Neutrophil (primary cell): ENCODE results near the gene SHISA8.

Experiments
- H3K27ac ChIP-seq: fragments of 200-600 bp; sonication (generic); 2 replicates; pipeline ENCODE4 v1.5.1; 2016; ENCODE audit warnings: mild to moderate bottlenecking, moderate library complexity
- H3K27me3 ChIP-seq: fragments of 200-600 bp; sonication (generic); 2 replicates; pipeline ENCODE4 v1.6.0; 2016; ENCODE audit warnings: mild to moderate bottlenecking
- H3K36me3 ChIP-seq: fragments of 200-600 bp; sonication (generic); 2 replicates; pipeline ENCODE4 v1.5.1; 2017
- H3K4me1 ChIP-seq, 2 experiments: fragments of 200-600 bp in 1 of 2; sonication (generic) in 1 of 2; 1 replicate in 1 of 2; 2 replicates in 1 of 2; pipeline versions ENCODE4 v1.5.1 to v1.6.1; 2013 to 2016; ENCODE audit warnings: low read depth in 1 of 2, low read length in 1 of 2, mild to moderate bottlenecking in 1 of 2, moderate library complexity in 1 of 2; ENCODE audit not compliant: control insufficient read depth in 1 of 2, insufficient read depth in 1 of 2
- H3K4me3 ChIP-seq, 2 experiments: fragments of 200-600 bp in 1 of 2; sonication (generic) in 1 of 2; 1 replicate in 1 of 2; 2 replicates in 1 of 2; pipeline ENCODE4 v1.5.1; 2013 to 2016; ENCODE audit warnings: low read depth in 1 of 2, low read length in 1 of 2, mild to moderate bottlenecking in 1 of 2, moderate library complexity in 1 of 2
- H3K9me3 ChIP-seq: fragments of 200-600 bp; sonication (generic); 2 replicates; pipeline ENCODE4 v1.5.1; 2016
- CTCF ChIP-seq: fragments of 200-600 bp; sonication (generic); IDR thresholded peaks from 2 replicates; pipeline ENCODE4 v1.5.1; 2016; ENCODE audit warnings: antibody characterized with exemption

SHISA8 gene

GRCh38 chr22:41900652-41901312 lies 14.1 kb downstream of the SHISA8 start:
- Histone ChIP-seq H3K36me3 (peaks cover 99% of the 10 kb centered on the region), H3K4me1 (no peaks in the 10 kb centered on the region), H3K9me3 (no peaks in the 10 kb centered on the region), H3K27ac (no peak overlapping the region), H3K27me3 (no peaks in the 10 kb centered on the region), H3K4me3 (no peak overlapping the region)
- TF ChIP-seq CTCF: no peak

- H3K4me3 ChIP-seq: no peak overlapping the region
- H3K36me3 ChIP-seq: peaks cover 99% of the 10 kb centered on the region
- H3K27ac ChIP-seq: no peak overlapping the region
- no peaks in the 10 kb centered on the region for H3K4me1 ChIP-seq
- H3K27me3 ChIP-seq: no peaks in the 10 kb centered on the region
- TF ChIP-seq CTCF: no peak
- no peaks in the 10 kb centered on the region for H3K9me3 ChIP-seq
Observed at GRCh38 chr22:41899992-41900651, 14.8 kb downstream of the SHISA8 start.

- Histone ChIP-seq H3K27me3 (no peaks in the 10 kb centered on the region), H3K4me3 (no peak overlapping the region), H3K4me1 (no peaks in the 10 kb centered on the region), H3K27ac (no peak overlapping the region), H3K9me3 (no peaks in the 10 kb centered on the region), H3K36me3 (peaks cover 99% of the 10 kb centered on the region)
- TF ChIP-seq CTCF: no peak
Observed at GRCh38 chr22:41899110-41899509, 15.8 kb downstream of the SHISA8 start.

- Histone ChIP-seq H3K36me3 (peaks cover 99% of the 10 kb centered on the region), H3K4me1 (no peaks in the 10 kb centered on the region), H3K4me3 (no peak overlapping the region), H3K9me3 (no peaks in the 10 kb centered on the region), H3K27ac (no peak overlapping the region), H3K27me3 (no peaks in the 10 kb centered on the region)
- no peak for TF ChIP-seq CTCF
Observed at GRCh38 chr22:41898645-41899044, 16.2 kb downstream of the SHISA8 start.

GRCh38 chr22:41893591-41894375 lies 21.1 kb downstream of the SHISA8 start:
- H3K27ac ChIP-seq: no peak overlapping the region
- no peaks in the 10 kb centered on the region for H3K4me1 ChIP-seq
- peaks cover 90% of the 10 kb centered on the region for H3K36me3 ChIP-seq
- H3K9me3 ChIP-seq: no peaks in the 10 kb centered on the region
- TF ChIP-seq CTCF: no peak
- no peak overlapping the region for H3K4me3 ChIP-seq
- H3K27me3 ChIP-seq: no peaks in the 10 kb centered on the region
